Esophagus squamous epithelium (tissue), 4 donors: Measurements from ENCODE around the gene NOL12.

ENCODE experiments used
- POLR2A ChIP-seq, 4 donors: fragments of 450-650 bp; IDR thresholded peaks; one replicate each; pipeline ENCODE4 v1.6.1; 2017; ENCODE audit warnings: antibody characterized with exemption in 4 of 4, mild to moderate bottlenecking in 4 of 4, moderate library complexity in 3 of 4
- TF ChIP-seq, protein P1 (sequence below), 6 experiments: fragments of 450-650 bp in 4 of 6; fragments of 200-600 bp in 2 of 6; sonication (generic) in 2 of 6; IDR thresholded peaks; one replicate each; pipeline ENCODE4 v1.5.1; 2016 to 2019; ENCODE audit warnings: antibody characterized with exemption in 6 of 6, mild to moderate bottlenecking in 4 of 6, moderate library complexity in 4 of 6

DNA sequence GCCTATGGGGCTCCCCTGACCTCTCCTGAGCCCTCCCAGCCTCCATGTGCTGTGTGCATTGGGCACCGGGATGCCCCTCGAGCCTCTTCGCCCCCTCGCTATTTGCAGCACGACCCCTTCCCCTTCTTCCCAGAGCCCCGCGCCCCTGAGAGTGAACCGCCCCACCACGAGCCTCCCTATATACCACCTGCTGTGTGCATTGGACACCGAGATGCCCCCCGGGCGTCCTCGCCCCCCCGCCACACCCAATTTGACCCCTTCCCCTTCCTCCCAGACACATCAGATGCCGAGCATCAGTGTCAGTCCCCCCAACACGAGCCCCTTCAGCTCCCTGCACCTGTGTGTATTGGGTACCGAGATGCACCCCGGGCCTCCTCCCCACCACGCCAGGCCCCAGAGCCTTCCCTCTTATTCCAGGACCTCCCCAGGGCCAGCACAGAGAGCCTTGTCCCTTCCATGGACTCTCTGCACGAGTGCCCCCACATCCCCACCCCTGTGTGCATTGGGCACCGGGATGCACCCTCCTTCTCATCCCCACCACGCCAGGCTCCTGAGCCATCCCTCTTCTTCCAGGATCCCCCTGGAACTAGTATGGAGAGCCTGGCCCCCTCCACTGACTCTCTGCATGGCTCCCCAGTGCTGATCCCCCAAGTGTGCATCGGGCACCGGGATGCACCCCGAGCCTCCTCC lies 39.6 kb downstream of the NOL12 start:
- TF ChIP-seq, protein P1, sequence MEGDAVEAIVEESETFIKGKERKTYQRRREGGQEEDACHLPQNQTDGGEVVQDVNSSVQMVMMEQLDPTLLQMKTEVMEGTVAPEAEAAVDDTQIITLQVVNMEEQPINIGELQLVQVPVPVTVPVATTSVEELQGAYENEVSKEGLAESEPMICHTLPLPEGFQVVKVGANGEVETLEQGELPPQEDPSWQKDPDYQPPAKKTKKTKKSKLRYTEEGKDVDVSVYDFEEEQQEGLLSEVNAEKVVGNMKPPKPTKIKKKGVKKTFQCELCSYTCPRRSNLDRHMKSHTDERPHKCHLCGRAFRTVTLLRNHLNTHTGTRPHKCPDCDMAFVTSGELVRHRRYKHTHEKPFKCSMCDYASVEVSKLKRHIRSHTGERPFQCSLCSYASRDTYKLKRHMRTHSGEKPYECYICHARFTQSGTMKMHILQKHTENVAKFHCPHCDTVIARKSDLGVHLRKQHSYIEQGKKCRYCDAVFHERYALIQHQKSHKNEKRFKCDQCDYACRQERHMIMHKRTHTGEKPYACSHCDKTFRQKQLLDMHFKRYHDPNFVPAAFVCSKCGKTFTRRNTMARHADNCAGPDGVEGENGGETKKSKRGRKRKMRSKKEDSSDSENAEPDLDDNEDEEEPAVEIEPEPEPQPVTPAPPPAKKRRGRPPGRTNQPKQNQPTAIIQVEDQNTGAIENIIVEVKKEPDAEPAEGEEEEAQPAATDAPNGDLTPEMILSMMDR (IDR thresholded peaks at IDR 0.05): no peak
- no peak for TF ChIP-seq POLR2A (IDR thresholded peaks at IDR 0.05)
